ENCODE measurements around the gene FARP2.

FARP2 gene

GRCh38 chr2:241458687-241459086 lies 102.6 kb downstream of the FARP2 start:
- DNase-seq (ENCODE audit: low read depth, low spot score): no peak

- DNase-seq (ENCODE audit: low read depth, low spot score): no peak
These were observed 103.4 kb downstream of the FARP2 start for GRCh38 chr2:241459520-241459919.

GRCh38 chr2:241460631-241461030 lies 104.5 kb downstream of the FARP2 start:
- no peak for DNase-seq (ENCODE audit: low read depth, low spot score)

DNA sequence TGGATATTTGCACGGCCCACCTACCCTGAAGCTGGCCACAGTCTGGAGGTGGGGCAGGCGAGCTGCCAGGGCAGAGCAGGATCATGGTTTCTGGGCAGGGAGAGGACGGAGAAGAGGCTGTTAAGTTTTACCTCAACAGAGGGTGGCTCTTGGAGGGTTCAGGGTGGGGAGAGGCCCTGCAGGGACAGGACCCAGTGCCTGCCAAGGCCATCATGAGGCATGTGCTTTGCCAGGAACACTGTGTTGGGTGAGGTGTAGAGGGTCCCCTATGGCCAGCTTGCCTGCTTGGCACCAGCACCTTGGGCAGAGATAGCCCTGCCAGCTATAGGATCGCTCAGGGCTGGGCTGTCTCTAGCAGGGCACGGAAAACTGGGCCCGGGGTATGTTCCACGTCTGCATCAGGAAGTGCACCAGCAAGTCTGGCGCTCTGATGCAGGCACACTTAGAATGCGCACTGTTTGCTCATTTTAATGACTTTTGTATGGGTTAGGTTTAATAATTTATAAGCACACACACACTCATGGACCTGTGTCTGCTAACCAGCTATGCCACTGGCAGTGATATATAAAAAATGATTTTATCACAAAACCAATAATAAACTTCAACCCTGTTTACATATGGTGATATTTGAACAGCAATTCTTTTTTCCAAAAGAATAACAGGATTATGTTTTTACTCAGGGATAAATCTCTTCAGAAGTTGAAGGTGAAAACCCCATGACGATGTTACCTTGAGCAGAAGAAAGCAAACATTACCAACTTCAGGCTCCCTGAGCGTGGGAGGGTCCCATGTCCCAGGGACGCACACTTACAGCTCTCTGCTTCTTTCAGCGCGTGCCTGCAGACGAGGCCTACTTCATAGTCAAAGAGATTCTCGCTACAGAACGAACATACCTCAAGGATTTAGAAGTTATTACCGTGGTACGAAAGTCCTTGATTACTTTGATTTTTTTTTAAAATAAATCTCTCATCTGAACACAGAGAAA lies 105.9 kb downstream of the FARP2 start:
- no peak for DNase-seq (ENCODE audit: low read depth, low spot score)

GRCh38 chr2:241463276-241464135 lies 107.4 kb downstream of the FARP2 start:
- DNase-seq (ENCODE audit: low read depth, low spot score): no peak

DNA sequence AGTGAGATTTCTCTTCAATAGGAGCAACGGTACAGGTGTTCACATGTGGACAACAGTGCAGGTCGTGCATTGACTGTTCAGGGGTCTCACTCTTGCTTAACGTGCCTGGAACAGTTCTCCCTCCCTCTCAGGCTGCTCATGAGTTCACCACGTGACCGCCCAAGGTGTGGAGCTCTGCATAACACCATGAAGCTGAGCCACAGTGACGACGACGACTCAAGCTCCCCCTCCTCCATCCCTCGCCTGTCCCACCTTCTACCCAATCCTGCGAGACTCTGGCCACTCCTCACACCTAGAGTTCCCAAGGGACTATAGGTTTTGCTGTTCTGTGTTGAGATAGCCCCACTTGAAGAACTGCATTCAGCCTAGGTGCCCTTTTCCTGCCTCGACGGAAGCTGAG lies 109.5 kb downstream of the FARP2 start:
- no peak for DNase-seq (ENCODE audit: low read depth, low spot score)

- DNase-seq (ENCODE audit: low read depth, low spot score): no peak
These were observed 110.1 kb downstream of the FARP2 start for GRCh38 chr2:241466230-241466629.

DNA sequence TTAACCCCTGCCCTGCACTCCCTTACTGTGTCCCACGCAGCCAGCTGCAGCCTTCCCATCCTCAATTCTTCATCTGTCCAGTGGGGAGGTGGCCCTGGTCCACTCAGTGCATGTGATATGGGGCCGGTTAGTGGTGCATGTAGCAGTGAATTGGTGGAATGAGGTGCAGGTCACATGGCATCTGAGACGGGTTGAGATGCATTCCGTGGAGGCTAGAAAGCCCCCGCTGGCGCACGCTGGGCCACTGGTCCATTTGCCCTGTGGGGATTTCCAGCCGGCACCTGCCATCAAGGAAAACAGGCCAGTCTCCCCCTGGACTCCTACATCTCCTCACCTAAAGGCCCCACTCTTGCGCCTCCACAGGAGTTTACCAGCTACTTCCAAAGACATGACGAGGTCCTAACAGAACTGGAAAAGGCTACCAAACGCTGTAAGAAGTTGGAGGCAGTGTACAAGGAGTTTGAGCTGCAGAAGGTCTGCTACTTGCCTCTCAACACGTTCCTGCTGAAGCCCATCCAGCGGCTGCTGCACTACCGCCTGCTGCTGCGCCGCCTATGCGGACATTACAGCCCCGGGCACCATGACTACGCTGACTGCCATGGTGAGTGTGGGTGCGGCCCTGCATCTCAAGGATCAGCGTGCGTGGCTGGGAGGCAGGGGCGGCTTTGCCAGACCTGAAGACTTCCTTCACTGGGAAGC lies 111.8 kb downstream of the FARP2 start:
- DNase-seq (ENCODE audit: low read depth, low spot score): no peak

GRCh38 chr2:241468476-241468781 lies 112.3 kb downstream of the FARP2 start:
- no peak for DNase-seq (ENCODE audit: low read depth, low spot score)

GRCh38 chr2:241469746-241470145 lies 113.7 kb downstream of the FARP2 start:
- DNase-seq (ENCODE audit: low read depth, low spot score): no peak

GRCh38 chr2:241473399-241473798 lies 117.3 kb downstream of the FARP2 start:
- no peak for DNase-seq (ENCODE audit: low read depth, low spot score)

GRCh38 chr2:241475267-241475666 lies 119.2 kb downstream of the FARP2 start:
- DNase-seq (ENCODE audit: low read depth, low spot score): no peak

GRCh38 chr2:241478166-241478565 lies 122.1 kb downstream of the FARP2 start:
- no peak for DNase-seq (ENCODE audit: low read depth, low spot score)

DNA sequence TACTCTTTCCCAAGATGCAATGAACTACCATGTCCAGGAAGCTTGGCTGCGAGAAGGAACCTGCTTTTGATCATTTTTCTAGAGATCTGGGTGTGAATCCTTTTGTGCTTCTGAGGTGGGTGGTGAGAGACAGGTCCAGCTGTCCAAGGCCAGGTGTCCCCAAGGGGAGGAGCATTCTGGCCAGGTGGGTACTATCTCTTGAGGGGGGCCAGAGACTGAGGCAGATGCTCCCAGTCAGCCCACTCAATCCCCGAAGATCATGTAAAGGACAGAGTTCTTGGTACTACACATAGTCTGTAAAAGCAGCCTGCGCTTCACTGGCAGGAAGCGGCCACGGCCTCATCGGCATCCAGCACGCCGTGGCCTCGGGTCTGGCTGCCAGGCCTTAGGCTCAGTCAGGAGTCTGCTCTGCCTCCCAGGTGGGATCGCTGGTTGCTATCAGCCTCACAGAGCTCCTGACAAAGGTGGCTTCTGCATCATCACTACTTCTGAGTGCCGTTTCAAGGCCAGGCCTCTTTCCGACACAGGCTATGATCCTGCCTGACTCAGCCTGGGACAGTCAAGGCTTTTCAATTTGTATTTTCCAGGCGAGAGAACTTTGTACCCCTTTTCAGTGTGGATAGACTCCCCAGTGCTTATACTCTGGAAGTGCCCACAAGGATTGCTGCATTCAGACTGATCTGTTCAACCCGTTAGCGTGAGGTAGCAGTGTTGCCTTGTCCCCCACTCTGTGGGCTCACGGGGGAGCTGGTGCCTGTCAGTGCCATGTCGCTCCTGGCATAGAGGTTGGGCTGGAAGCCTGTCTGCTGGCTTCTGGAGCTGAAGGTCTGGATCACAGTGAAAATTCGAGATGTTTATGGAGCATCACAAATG lies 123.2 kb downstream of the FARP2 start:
- no peak for DNase-seq (ENCODE audit: low read depth, low spot score)

DNA sequence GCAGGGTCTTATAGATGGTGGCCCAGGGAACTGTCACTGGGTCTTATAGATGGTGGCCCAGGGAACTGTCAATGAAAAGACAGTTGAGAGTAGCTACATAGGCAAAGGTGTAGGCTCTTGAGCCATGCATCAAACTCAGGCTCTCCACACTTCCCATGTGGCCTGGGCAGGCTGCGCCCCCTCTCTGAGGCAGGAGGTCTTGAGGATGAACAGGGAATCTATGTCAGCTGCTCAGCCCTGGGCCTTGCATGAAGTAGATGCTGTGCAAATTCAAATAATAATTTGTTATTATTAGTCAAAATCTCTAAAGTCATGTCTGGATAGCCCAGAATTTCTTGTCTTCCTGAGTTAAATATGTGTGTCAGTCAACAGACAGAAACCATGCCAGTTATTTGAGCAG lies 125.6 kb downstream of the FARP2 start:
- DNase-seq (ENCODE audit: low read depth, low spot score): no peak

DNA sequence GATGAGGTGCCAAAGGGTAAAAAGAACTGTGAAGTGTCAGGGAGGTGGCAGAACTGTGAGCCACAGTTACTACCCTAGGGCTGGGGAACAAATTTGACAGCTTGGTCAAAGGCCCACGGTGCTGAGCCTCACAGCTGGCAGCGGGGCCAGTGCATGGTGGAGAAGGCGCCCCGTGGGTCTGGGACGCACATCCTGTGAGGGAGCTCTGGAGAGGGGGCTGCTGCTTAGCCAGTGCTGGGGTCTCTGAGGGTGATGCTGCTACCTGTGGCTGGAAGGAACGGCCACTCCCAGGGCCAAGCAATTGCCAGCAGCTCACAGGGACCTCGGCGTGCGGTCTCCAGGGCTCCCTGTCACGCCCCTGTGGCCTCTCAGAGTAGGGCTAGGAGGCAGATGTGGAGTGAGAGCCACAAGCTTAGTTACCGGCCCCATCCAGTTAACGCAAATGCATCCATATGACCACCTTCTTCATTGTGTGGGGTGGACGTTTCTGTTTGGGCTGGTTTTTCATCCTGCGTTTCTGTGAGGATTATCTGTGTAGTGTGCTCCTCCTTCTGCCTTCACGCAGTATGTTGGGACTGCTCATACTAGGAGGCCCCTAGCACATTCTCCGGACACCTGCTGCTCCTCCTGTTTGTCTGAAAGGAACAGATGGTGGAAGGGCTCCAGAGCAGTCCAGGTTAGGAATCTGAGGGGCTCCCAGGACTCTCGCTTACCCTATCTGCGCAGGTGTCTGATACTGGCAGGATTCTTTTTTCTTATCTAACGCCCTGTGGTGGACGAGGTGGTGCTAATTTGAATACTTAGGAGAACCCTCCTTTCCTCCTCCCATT lies 126.3 kb downstream of the FARP2 start:
- no peak for DNase-seq (ENCODE audit: low read depth, low spot score)

- no peak for DNase-seq (ENCODE audit: low read depth, low spot score)
These were observed 127.2 kb downstream of the FARP2 start for GRCh38 chr2:241483305-241483704.

GRCh38 chr2:241485172-241485911 lies 129.3 kb downstream of the FARP2 start:
- DNase-seq (ENCODE audit: low read depth, low spot score): no peak

DNA sequence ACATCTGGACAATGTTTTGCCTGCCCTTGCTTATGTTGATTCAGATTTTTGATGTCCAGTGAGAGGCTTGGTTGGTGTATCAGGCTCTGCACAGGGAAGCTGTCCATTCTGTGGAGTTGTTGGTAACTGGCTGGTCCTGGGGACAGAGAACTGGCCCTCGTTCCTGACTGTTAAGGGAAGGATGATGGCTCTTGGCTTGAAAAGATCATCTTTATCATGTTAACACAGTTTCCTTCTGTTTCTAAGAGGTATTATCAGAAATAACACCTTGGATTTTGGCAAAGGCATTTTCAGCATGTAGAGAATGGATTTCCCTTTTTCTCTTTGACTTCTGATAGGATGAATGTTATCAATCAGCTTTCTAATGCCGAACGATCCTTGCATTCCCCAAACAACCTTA lies 133.0 kb downstream of the FARP2 start:
- no peak for DNase-seq (ENCODE audit: low read depth, low spot score)

All from activated naive CD8-positive, alpha-beta T cell treated with anti-CD3 and anti-CD28 coated beads, Interleukin-2, amount 50 U/mL, for 16 hours (primary cell).